ENCODE data around the gene SMCR8.

- TF ChIP-seq CTCF (IDR thresholded peaks at IDR 0.05; ENCODE audit: insufficient read depth, low read length), result no peak
- TF ChIP-seq REST (IDR thresholded peaks at IDR 0.05; ENCODE audit: insufficient replicate concordance, low read depth), result no peak
- no peak for TF ChIP-seq POLR2AphosphoS5 (IDR thresholded peaks at IDR 0.05; ENCODE audit: low read depth)
- no peak for TF ChIP-seq GABPA (IDR thresholded peaks at IDR 0.05; ENCODE audit: low read depth)
These were observed 5.9 kb upstream of the SMCR8 start for GRCh38 chr17:18309202-18309601.

All from HL-60 (cell line).